Measurements from ENCODE around the gene PCDHGA4. TPM values are rescaled to one million over a fixed set of nuclear protein-coding genes. Genes with fewer than 3 reads are reported as not detected.

PCDHGA4 gene
- total and polyA plus RNA-seq, 2 of the 13 experiments (the other 11 are each of a cell fraction or from before 2014, with no cell fraction given) = 0.49 to 0.58 TPM

DNA sequence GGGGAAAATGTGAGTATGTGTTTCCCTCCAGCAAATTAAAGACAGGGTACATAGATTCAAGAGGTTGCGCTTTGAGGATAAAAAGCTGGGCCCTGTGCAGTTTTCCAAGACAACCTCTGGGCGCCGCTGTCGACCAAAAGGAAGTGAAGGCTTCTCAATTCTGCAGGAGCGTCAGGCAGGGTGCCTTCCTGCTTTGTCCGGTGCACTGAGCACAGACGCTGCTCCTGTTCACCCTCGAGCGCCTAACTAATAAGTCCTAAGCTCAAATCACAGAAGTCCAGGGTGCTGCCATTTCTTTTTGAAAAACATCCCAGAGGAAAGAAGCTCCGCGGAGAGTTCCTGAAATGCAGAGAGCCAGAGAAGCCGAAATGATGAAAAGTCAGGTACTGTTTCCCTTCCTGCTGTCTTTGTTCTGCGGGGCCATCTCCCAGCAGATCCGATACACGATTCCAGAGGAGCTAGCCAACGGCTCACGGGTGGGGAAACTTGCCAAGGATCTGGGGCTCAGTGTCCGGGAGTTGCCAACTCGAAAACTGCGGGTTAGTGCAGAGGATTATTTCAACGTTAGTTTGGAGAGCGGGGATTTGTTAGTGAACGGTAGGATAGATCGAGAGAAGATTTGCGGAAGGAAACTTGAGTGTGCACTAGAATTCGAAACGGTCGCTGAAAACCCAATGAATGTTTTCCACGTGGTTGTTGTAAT, 4.8 kb upstream of the PCDHGA4 start, which contains the start of gene PCDHGB1 (continued):
- TF ChIP-seq, protein P1, sequence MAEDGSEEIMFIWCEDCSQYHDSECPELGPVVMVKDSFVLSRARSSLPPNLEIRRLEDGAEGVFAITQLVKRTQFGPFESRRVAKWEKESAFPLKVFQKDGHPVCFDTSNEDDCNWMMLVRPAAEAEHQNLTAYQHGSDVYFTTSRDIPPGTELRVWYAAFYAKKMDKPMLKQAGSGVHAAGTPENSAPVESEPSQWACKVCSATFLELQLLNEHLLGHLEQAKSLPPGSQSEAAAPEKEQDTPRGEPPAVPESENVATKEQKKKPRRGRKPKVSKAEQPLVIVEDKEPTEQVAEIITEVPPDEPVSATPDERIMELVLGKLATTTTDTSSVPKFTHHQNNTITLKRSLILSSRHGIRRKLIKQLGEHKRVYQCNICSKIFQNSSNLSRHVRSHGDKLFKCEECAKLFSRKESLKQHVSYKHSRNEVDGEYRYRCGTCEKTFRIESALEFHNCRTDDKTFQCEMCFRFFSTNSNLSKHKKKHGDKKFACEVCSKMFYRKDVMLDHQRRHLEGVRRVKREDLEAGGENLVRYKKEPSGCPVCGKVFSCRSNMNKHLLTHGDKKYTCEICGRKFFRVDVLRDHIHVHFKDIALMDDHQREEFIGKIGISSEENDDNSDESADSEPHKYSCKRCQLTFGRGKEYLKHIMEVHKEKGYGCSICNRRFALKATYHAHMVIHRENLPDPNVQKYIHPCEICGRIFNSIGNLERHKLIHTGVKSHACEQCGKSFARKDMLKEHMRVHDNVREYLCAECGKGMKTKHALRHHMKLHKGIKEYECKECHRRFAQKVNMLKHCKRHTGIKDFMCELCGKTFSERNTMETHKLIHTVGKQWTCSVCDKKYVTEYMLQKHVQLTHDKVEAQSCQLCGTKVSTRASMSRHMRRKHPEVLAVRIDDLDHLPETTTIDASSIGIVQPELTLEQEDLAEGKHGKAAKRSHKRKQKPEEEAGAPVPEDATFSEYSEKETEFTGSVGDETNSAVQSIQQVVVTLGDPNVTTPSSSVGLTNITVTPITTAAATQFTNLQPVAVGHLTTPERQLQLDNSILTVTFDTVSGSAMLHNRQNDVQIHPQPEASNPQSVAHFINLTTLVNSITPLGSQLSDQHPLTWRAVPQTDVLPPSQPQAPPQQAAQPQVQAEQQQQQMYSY (CRISPR knock-in tag; IDR thresholded peaks at IDR 0.05) = no peak
- TF ChIP-seq ZNF766 (CRISPR knock-in tag; IDR thresholded peaks at IDR 0.05; ENCODE audit: borderline replicate concordance) (no peak), ZBTB7A (CRISPR knock-in tag; IDR thresholded peaks at IDR 0.05) (no peak)

DNA sequence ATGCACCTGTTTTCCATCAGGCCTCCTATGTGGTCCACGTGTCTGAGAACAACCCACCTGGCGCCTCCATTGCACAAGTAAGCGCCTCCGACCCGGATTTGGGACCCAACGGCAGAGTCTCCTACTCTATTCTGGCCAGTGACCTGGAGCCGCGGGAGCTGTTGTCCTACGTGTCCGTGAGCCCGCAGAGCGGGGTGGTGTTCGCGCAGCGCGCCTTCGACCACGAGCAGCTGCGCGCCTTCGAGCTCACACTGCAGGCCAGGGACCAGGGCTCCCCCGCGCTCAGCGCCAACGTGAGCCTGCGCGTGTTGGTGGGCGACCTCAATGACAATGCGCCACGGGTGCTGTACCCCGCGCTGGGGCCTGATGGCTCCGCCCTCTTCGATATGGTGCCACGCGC, 3.2 kb upstream of the PCDHGA4 start:
- H4K20me1 ChIP-seq (ENCODE audit: insufficient read depth, low read length) = no peaks in the 10 kb centered on the region
- DNase-seq (ENCODE audit: low spot score) (no peak), ATAC-seq (no peak), FAIRE-seq (no peak)
- H2AFZ ChIP-seq (ENCODE audit: low read length) = no peak overlapping the region
- no peak overlapping the region for H3K9ac ChIP-seq (ENCODE audit: insufficient read depth, low read depth, low read length)
- H3K36me3 ChIP-seq (replicated peaks in 1 of 2; ENCODE audit: control insufficient read depth in 1 of 2, insufficient read depth in 2 of 2, low read length in 2 of 2) = no peaks in the 10 kb centered on the region
- no peak overlapping the region for H3K4me2 ChIP-seq (ENCODE audit: low read depth, low read length)
- in situ Hi-C loops (cut with HindIII; ENCODE audit: extremely low pct_ligation_motif_present, low pct_unique_long_range_greater_than_20kb) = loop anchor here (10.0 kb wide), 1 partner anchor 173 kb away; no protein-coding TSS in a partner anchor
- H3K27ac ChIP-seq (ENCODE audit: extremely low read length, insufficient read depth, low read length) = no peak overlapping the region
- CTCF ChIA-PET (ENCODE audit: low intra/inter-chr PET ratio, low total read pairs) = no interaction called here
- no peaks in the 10 kb centered on the region; the same call in 1 of the 2 replicates for H3K4me1 ChIP-seq (ENCODE audit: insufficient read depth, low read length)
- 86% methylated on average over 10 of the region's 36 CpGs for WGBS (ENCODE audit: low lambda C conversion rate)
- no TSS peak for BruUV-seq (replicated peaks)
- peaks cover 15% of the 10 kb centered on the region for H3K9me3 ChIP-seq (ENCODE audit: low read length)
- H3K27me3 ChIP-seq (ENCODE audit: control insufficient read depth in 1 of 2, insufficient read depth in 2 of 2, low read length in 2 of 2) = no peaks in the 10 kb centered on the region; a peak in 1 of 5 replicates
- H3K4me3 ChIP-seq (replicated peaks in 1 of 3; ENCODE audit: insufficient read depth in 1 of 3, low read depth in 2 of 3, low read length in 3 of 3) = no peak overlapping the region
- POLR2A ChIA-PET = no interaction called here
- intact Hi-C loops (cut with micrococcal nuclease; ENCODE audit: unreplicated experiment) = loop anchor here (10.0 kb wide), 1 partner anchor 173 kb away; no protein-coding TSS in a partner anchor
- H3K79me2 ChIP-seq (ENCODE audit: insufficient read depth, low read length) = no peaks in the 10 kb centered on the region
- TF ChIP-seq MYNN (CRISPR knock-in tag; IDR thresholded peaks at IDR 0.05; ENCODE audit: low read depth) (no peak), ZKSCAN5 (CRISPR knock-in tag; IDR thresholded peaks at IDR 0.05) (no peak), RARA (CRISPR knock-in tag; IDR thresholded peaks at IDR 0.05) (no peak), BCL6 (CRISPR knock-in tag; IDR thresholded peaks at IDR 0.05) (no peak), AHR (CRISPR knock-in tag; IDR thresholded peaks at IDR 0.05) (no peak), YEATS4 (CRISPR knock-in tag; IDR thresholded peaks at IDR 0.05; ENCODE audit: borderline replicate concordance) (no peak), ZNF709 (CRISPR knock-in tag; IDR thresholded peaks at IDR 0.05) (no peak), PITX1 (CRISPR knock-in tag; IDR thresholded peaks at IDR 0.05) (no peak)
- TF ChIP-seq, protein P2, sequence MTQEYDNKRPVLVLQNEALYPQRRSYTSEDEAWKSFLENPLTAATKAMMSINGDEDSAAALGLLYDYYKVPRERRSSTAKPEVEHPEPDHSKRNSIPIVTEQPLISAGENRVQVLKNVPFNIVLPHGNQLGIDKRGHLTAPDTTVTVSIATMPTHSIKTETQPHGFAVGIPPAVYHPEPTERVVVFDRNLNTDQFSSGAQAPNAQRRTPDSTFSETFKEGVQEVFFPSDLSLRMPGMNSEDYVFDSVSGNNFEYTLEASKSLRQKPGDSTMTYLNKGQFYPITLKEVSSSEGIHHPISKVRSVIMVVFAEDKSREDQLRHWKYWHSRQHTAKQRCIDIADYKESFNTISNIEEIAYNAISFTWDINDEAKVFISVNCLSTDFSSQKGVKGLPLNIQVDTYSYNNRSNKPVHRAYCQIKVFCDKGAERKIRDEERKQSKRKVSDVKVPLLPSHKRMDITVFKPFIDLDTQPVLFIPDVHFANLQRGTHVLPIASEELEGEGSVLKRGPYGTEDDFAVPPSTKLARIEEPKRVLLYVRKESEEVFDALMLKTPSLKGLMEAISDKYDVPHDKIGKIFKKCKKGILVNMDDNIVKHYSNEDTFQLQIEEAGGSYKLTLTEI (CRISPR knock-in tag; conservative IDR thresholded peaks at IDR 0.05) = no peak
- TF ChIP-seq, protein P3, sequence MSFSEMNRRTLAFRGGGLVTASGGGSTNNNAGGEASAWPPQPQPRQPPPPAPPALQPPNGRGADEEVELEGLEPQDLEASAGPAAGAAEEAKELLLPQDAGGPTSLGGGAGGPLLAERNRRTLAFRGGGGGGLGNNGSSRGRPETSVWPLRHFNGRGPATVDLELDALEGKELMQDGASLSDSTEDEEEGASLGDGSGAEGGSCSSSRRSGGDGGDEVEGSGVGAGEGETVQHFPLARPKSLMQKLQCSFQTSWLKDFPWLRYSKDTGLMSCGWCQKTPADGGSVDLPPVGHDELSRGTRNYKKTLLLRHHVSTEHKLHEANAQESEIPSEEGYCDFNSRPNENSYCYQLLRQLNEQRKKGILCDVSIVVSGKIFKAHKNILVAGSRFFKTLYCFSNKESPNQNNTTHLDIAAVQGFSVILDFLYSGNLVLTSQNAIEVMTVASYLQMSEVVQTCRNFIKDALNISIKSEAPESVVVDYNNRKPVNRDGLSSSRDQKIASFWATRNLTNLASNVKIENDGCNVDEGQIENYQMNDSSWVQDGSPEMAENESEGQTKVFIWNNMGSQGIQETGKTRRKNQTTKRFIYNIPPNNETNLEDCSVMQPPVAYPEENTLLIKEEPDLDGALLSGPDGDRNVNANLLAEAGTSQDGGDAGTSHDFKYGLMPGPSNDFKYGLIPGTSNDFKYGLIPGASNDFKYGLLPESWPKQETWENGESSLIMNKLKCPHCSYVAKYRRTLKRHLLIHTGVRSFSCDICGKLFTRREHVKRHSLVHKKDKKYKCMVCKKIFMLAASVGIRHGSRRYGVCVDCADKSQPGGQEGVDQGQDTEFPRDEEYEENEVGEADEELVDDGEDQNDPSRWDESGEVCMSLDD (CRISPR knock-in tag; IDR thresholded peaks at IDR 0.05; ENCODE audit: borderline replicate concordance) = no peak

All from HepG2 (cell line).